Measurements from ENCODE around the gene FZD10.

FZD10 gene

GRCh38 chr12:130196827-130197226 lies 34.6 kb downstream of the FZD10 start:
- Histone ChIP-seq H3K27ac (ENCODE audit: low read depth, low read length) (no peak overlapping the region), H2BK5ac (ENCODE audit: low read depth, low read length, poor library complexity) (no peak overlapping the region), H3K36me3 (ENCODE audit: control insufficient read depth in 1 of 2, insufficient read depth in 2 of 2, low read length in 2 of 2) (no peaks in the 10 kb centered on the region), H2BK120ac (ENCODE audit: insufficient read depth, low read length, poor library complexity) (no peak overlapping the region), H4K8ac (ENCODE audit: low read depth, low read length) (no peak overlapping the region), H2BK12ac (ENCODE audit: low read length) (no peak overlapping the region), H3K18ac (ENCODE audit: low read length) (no peak overlapping the region), H3K9ac (ENCODE audit: low read length) (no peak overlapping the region), H3K4me3 (ENCODE audit: low read depth, low read length) (no peak overlapping the region), H2AFZ (ENCODE audit: insufficient read depth, low read length, poor library complexity) (no peak overlapping the region), H3K4ac (ENCODE audit: low read depth, low read length) (no peak overlapping the region), H3K23ac (ENCODE audit: low read length) (no peak overlapping the region), H4K12ac (ENCODE audit: low read depth, low read length) (no peak overlapping the region), H3K14ac (ENCODE audit: low read length) (no peak overlapping the region), H3K79me1 (ENCODE audit: low read length) (no peaks in the 10 kb centered on the region), H3K4me1 (ENCODE audit: control insufficient read depth in 1 of 2, insufficient read depth in 2 of 2, low read length in 2 of 2) (no peaks in the 10 kb centered on the region), H2AK5ac (ENCODE audit: low read length) (no peak overlapping the region), H4K91ac (ENCODE audit: low read depth, low read length) (no peak overlapping the region), H3K79me2 (ENCODE audit: control insufficient read depth, insufficient read depth, low read length, poor library complexity) (no peaks in the 10 kb centered on the region), H3K9me3 (ENCODE audit: insufficient read depth, low read depth, low read length) (peaks cover 4% of the 10 kb centered on the region), H3K4me2 (ENCODE audit: low read length) (no peak overlapping the region), H3K27me3 (ENCODE audit: insufficient read depth, low read length) (no peaks in the 10 kb centered on the region)
- DNase-seq, result no peak
- WGBS (ENCODE audit: extremely low coverage, insufficient coverage, insufficient read length), result no CpG with 5 or more reads among the region's 13 CpGs

- H3K4ac ChIP-seq (ENCODE audit: low read depth, low read length), result no peak overlapping the region
- no peak overlapping the region for H2BK12ac ChIP-seq (ENCODE audit: low read length)
- H2BK5ac ChIP-seq (ENCODE audit: low read depth, low read length, poor library complexity), result no peak overlapping the region
- no peak overlapping the region for H4K8ac ChIP-seq (ENCODE audit: low read depth, low read length)
- H3K18ac ChIP-seq (ENCODE audit: low read length), result no peak overlapping the region
- no peak overlapping the region for H4K12ac ChIP-seq (ENCODE audit: low read depth, low read length)
- H3K27ac ChIP-seq (ENCODE audit: low read depth, low read length), result no peak overlapping the region
- H3K9ac ChIP-seq (ENCODE audit: low read length), result no peak overlapping the region
- no peaks in the 10 kb centered on the region for H3K79me2 ChIP-seq (ENCODE audit: control insufficient read depth, insufficient read depth, low read length, poor library complexity)
- WGBS (ENCODE audit: extremely low coverage, insufficient coverage, insufficient read length), result no CpG with 5 or more reads among the region's 18 CpGs
- H2AK5ac ChIP-seq (ENCODE audit: low read length), result no peak overlapping the region
- H3K9me3 ChIP-seq (ENCODE audit: insufficient read depth, low read depth, low read length), result peaks cover 4% of the 10 kb centered on the region
- no peak overlapping the region for H3K23ac ChIP-seq (ENCODE audit: low read length)
- peaks cover 1% of the 10 kb centered on the region for H3K27me3 ChIP-seq (ENCODE audit: insufficient read depth, low read length)
- H3K4me1 ChIP-seq (ENCODE audit: control insufficient read depth in 1 of 2, insufficient read depth in 2 of 2, low read length in 2 of 2), result no peaks in the 10 kb centered on the region
- no peaks in the 10 kb centered on the region for H3K36me3 ChIP-seq (ENCODE audit: control insufficient read depth in 1 of 2, insufficient read depth in 2 of 2, low read length in 2 of 2)
- no peak overlapping the region for H3K4me3 ChIP-seq (ENCODE audit: low read depth, low read length)
- no peak for DNase-seq
- H4K91ac ChIP-seq (ENCODE audit: low read depth, low read length), result no peak overlapping the region
- H2AFZ ChIP-seq (ENCODE audit: insufficient read depth, low read length, poor library complexity), result no peak overlapping the region
- H3K79me1 ChIP-seq (ENCODE audit: low read length), result no peaks in the 10 kb centered on the region
- no peak overlapping the region for H3K4me2 ChIP-seq (ENCODE audit: low read length)
- H3K14ac ChIP-seq (ENCODE audit: low read length), result no peak overlapping the region
- H2BK120ac ChIP-seq (ENCODE audit: insufficient read depth, low read length, poor library complexity), result no peak overlapping the region
Observed at GRCh38 chr12:130198026-130198662, 35.9 kb downstream of the FZD10 start.

GRCh38 chr12:130198663-130199060 lies 36.4 kb downstream of the FZD10 start:
- no peaks in the 10 kb centered on the region for H3K79me2 ChIP-seq (ENCODE audit: control insufficient read depth, insufficient read depth, low read length, poor library complexity)

GRCh38 chr12:130199581-130200390 lies 37.5 kb downstream of the FZD10 start:
- peaks cover 1% of the 10 kb centered on the region for H3K27me3 ChIP-seq (ENCODE audit: insufficient read depth, low read length)
- no peaks in the 10 kb centered on the region for H3K36me3 ChIP-seq (ENCODE audit: control insufficient read depth in 1 of 2, insufficient read depth in 2 of 2, low read length in 2 of 2)
- no peak overlapping the region for H2BK5ac ChIP-seq (ENCODE audit: low read depth, low read length, poor library complexity)
- H3K4me3 ChIP-seq (ENCODE audit: low read depth, low read length), result no peak overlapping the region
- H3K14ac ChIP-seq (ENCODE audit: low read length), result no peak overlapping the region
- no peak overlapping the region for H3K4ac ChIP-seq (ENCODE audit: low read depth, low read length)
- H3K4me2 ChIP-seq (ENCODE audit: low read length), result no peak overlapping the region
- H4K91ac ChIP-seq (ENCODE audit: low read depth, low read length), result no peak overlapping the region
- DNase-seq, result no peak
- no peak overlapping the region for H4K12ac ChIP-seq (ENCODE audit: low read depth, low read length)
- no peak overlapping the region for H3K27ac ChIP-seq (ENCODE audit: low read depth, low read length)
- no peak overlapping the region for H2AK5ac ChIP-seq (ENCODE audit: low read length)
- no CpG with 5 or more reads among the region's 18 CpGs for WGBS (ENCODE audit: extremely low coverage, insufficient coverage, insufficient read length)
- no peak overlapping the region for H2BK12ac ChIP-seq (ENCODE audit: low read length)
- H3K4me1 ChIP-seq (ENCODE audit: control insufficient read depth in 1 of 2, insufficient read depth in 2 of 2, low read length in 2 of 2), result no peaks in the 10 kb centered on the region
- no peak overlapping the region for H4K8ac ChIP-seq (ENCODE audit: low read depth, low read length)
- H3K79me1 ChIP-seq (ENCODE audit: low read length), result no peaks in the 10 kb centered on the region
- no peaks in the 10 kb centered on the region for H3K79me2 ChIP-seq (ENCODE audit: control insufficient read depth, insufficient read depth, low read length, poor library complexity)
- no peak overlapping the region for H3K18ac ChIP-seq (ENCODE audit: low read length)
- H2BK120ac ChIP-seq (ENCODE audit: insufficient read depth, low read length, poor library complexity), result no peak overlapping the region
- H3K9ac ChIP-seq (ENCODE audit: low read length), result no peak overlapping the region
- no peak overlapping the region for H2AFZ ChIP-seq (ENCODE audit: insufficient read depth, low read length, poor library complexity)
- H3K9me3 ChIP-seq (ENCODE audit: insufficient read depth, low read depth, low read length), result peaks cover 4% of the 10 kb centered on the region
- no peak overlapping the region for H3K23ac ChIP-seq (ENCODE audit: low read length)

More at GRCh38 chr12:130198663-130199060, 36.4 kb downstream of the FZD10 start:
- Histone ChIP-seq H2AFZ (ENCODE audit: insufficient read depth, low read length, poor library complexity) (no peak overlapping the region), H3K27me3 (ENCODE audit: insufficient read depth, low read length) (peaks cover 1% of the 10 kb centered on the region), H4K91ac (ENCODE audit: low read depth, low read length) (no peak overlapping the region), H3K36me3 (ENCODE audit: control insufficient read depth in 1 of 2, insufficient read depth in 2 of 2, low read length in 2 of 2) (no peaks in the 10 kb centered on the region), H3K4me1 (ENCODE audit: control insufficient read depth in 1 of 2, insufficient read depth in 2 of 2, low read length in 2 of 2) (no peaks in the 10 kb centered on the region), H3K4me3 (ENCODE audit: low read depth, low read length) (peak overlapping the region; percentile 47), H4K12ac (ENCODE audit: low read depth, low read length) (no peak overlapping the region), H3K4ac (ENCODE audit: low read depth, low read length) (no peak overlapping the region), H3K18ac (ENCODE audit: low read length) (no peak overlapping the region), H2AK5ac (ENCODE audit: low read length) (no peak overlapping the region), H3K4me2 (ENCODE audit: low read length) (no peak overlapping the region), H3K27ac (ENCODE audit: low read depth, low read length) (no peak overlapping the region), H3K14ac (ENCODE audit: low read length) (no peak overlapping the region), H4K8ac (ENCODE audit: low read depth, low read length) (no peak overlapping the region), H3K23ac (ENCODE audit: low read length) (no peak overlapping the region), H2BK5ac (ENCODE audit: low read depth, low read length, poor library complexity) (no peak overlapping the region), H3K9ac (ENCODE audit: low read length) (no peak overlapping the region), H3K9me3 (ENCODE audit: insufficient read depth, low read depth, low read length) (peaks cover 4% of the 10 kb centered on the region), H2BK120ac (ENCODE audit: insufficient read depth, low read length, poor library complexity) (no peak overlapping the region), H2BK12ac (ENCODE audit: low read length) (no peak overlapping the region), H3K79me1 (ENCODE audit: low read length) (no peaks in the 10 kb centered on the region)
- WGBS (ENCODE audit: extremely low coverage, insufficient coverage, insufficient read length), result no CpG with 5 or more reads among the region's 16 CpGs
- no peak for DNase-seq

Data from trophoblast cell (in vitro differentiated cells and primary cell).